ENCODE data around the gene LAMC1.

- TF ChIP-seq CTCF (conservative IDR thresholded peaks at IDR 0.05; ENCODE audit: low read depth in 2 of 2) (no peak), EZH2 (IDR thresholded peaks at IDR 0.05; ENCODE audit: low read depth, unreplicated experiment) (no peak), POLR2AphosphoS5 (IDR thresholded peaks at IDR 0.05; ENCODE audit: low read depth) (no peak), REST (IDR thresholded peaks at IDR 0.05; ENCODE audit: unreplicated experiment) (no peak), CREB1 (CRISPR knock-in tag; IDR thresholded peaks at IDR 0.05; ENCODE audit: low read depth) (no peak), ZNF114 (CRISPR knock-in tag; IDR thresholded peaks at IDR 0.05) (no peak), EZH2phosphoT487 (IDR thresholded peaks at IDR 0.05; ENCODE audit: unreplicated experiment) (no peak), STAT1 (IDR thresholded peaks at IDR 0.05; ENCODE audit: unreplicated experiment) (no peak), ZNF462 (CRISPR knock-in tag; IDR thresholded peaks at IDR 0.05) (no peak), JUNB (IDR thresholded peaks at IDR 0.05; ENCODE audit: unreplicated experiment) (no peak), ETS1 (IDR thresholded peaks at IDR 0.05) (no peak), ZNF331 (CRISPR knock-in tag; IDR thresholded peaks at IDR 0.05; ENCODE audit: low read depth) (no peak), NANOG (IDR thresholded peaks at IDR 0.05; ENCODE audit: borderline replicate concordance) (no peak)
Measured at GRCh38 chr1:182996816-182997215, 26.4 kb upstream of the LAMC1 start.

Data from GM23338 (cell line).